Thymus (tissue), 11 donors: ENCODE results near the gene ZBTB7C. TPM values are rescaled to one million over a fixed set of nuclear protein-coding genes. Genes with fewer than 3 reads are reported as not detected.

Experiments used
- DNase-seq, 9 donors: peaks; one replicate each; pipeline ENCODE4 v3.0.0-alpha.2; 2013; ENCODE audit warnings: low spot score in 9 of 9, low read depth in 6 of 9, missing footprints in 1 of 9
- H3K27ac ChIP-seq, 2 donors: one replicate each; pipeline ENCODE4 v1.5.1; 2013; ENCODE audit warnings: control low read depth in 1 of 2, low read depth in 1 of 2, low read length in 1 of 2, mild to moderate bottlenecking in 1 of 2, moderate library complexity in 1 of 2
- H3K27me3 ChIP-seq, 2 donors: one replicate each; pipeline ENCODE4 v1.5.1; 2013; ENCODE audit warnings: low read length in 1 of 2; ENCODE audit not compliant: control insufficient read depth in 2 of 2, insufficient read depth in 1 of 2
- H3K36me3 ChIP-seq, 2 donors: one replicate each; pipeline ENCODE4 v1.5.1; 2013; ENCODE audit warnings: low read length in 1 of 2, mild to moderate bottlenecking in 1 of 2, moderate library complexity in 1 of 2; ENCODE audit not compliant: control insufficient read depth in 2 of 2, insufficient read depth in 2 of 2
- H3K4me1 ChIP-seq, 2 donors: one replicate each; pipeline ENCODE4 v1.5.1; 2013; ENCODE audit warnings: low read length in 2 of 2; ENCODE audit not compliant: control insufficient read depth in 2 of 2, insufficient read depth in 2 of 2
- H3K4me3 ChIP-seq, 2 donors: one replicate each; pipeline ENCODE4 v1.5.1; 2013; ENCODE audit warnings: low read length in 2 of 2, control low read depth in 1 of 2, mild to moderate bottlenecking in 1 of 2
- H3K9me3 ChIP-seq, 2 donors: one replicate each; pipeline ENCODE4 v1.5.1; 2013; ENCODE audit warnings: low read length in 1 of 2, mild to moderate bottlenecking in 1 of 2; ENCODE audit not compliant: control insufficient read depth in 2 of 2, insufficient read depth in 1 of 2
- WGBS: extraction: QIAGEN DNeasy Blood & Tissue Kit; methylation state at CpG from one replicate; pipeline ENCODE4 v1.1.7; 2013; 5-methylcytosine and 5-hydroxymethylcytosine counted together
- polyA plus RNA-seq: library from polyadenylated mRNA; stranded (reverse); fragments of 200-250 nt; gene quantifications from one replicate; pipeline ENCODE4 v1.2.3, GENCODE V29; 2013
- total RNA-seq: library from RNA; stranded (reverse); fragments of 120-200 nt; gene quantifications from one replicate; pipeline ENCODE4 v1.2.4, GENCODE V29; 2013
- donor health status: healthy.

Gene ZBTB7C
- total and polyA plus RNA-seq, 2 donors, result 0.14 to 0.73 TPM

GRCh38 chr18:48051945-48052840 lies 357.0 kb downstream of the ZBTB7C start:
- no peaks in the 10 kb centered on the region for H3K36me3 ChIP-seq
- peaks cover 0 to 30% of the 10 kb centered on the region in 2 donors for H3K27me3 ChIP-seq
- WGBS, result 90% methylated on average over 8 of the region's 8 CpGs
- H3K9me3 ChIP-seq, result peaks cover 0 to 1% of the 10 kb centered on the region in 2 donors
- H3K27ac ChIP-seq, result no peak overlapping the region
- DNase-seq, result no peak
- no peaks in the 10 kb centered on the region for H3K4me1 ChIP-seq
- no peak overlapping the region for H3K4me3 ChIP-seq

DNA sequence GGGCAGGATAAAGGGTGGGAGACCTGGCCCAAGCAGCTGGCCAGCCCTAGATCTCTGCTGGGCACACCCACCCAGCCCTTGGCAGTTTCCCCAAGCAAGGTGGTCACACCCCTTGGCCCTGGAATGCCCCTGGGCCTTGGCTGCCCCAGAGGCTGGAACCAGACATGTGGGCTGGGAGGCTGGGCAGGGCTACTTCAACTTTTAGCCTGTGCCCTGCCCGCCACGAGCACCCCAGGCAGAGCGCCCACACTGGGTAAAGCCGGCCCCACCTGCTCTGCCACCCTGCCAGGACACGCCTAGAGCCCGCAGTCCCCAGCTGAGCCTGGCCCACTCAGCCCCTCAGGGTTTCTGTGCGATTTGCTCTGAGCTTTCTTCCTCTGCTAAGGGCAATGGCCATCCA lies 359.0 kb downstream of the ZBTB7C start:
- Histone ChIP-seq H3K27ac (no peak overlapping the region), H3K4me3 (no peak overlapping the region)

DNA sequence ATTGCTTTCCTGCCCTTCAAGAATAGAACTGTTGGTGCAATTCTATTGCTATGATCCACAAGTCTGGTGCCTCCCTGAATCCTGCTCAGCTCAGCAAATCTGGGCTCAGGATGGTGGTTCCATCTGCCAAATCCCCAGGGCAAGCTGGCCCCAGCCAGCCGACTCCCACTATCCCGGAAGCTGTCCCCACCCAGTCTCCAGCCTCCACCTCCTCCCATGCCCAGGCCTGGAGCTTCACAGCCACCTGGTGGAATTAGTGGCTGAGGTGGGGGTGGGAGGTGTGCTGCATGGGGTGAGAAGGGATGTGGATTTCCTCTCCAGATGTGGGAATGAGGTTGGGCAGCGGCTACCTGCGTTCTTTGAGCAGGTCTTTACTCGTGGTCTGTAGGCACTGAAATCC lies 359.4 kb downstream of the ZBTB7C start:
- Histone ChIP-seq H3K27ac (no peak overlapping the region), H3K27me3 (peaks cover 0 to 26% of the 10 kb centered on the region in 2 donors), H3K4me3 (no peak overlapping the region), H3K36me3 (no peaks in the 10 kb centered on the region), H3K9me3 (peaks cover 0 to 1% of the 10 kb centered on the region in 2 donors), H3K4me1 (no peaks in the 10 kb centered on the region)
- 80% methylated on average over 5 of the region's 5 CpGs for WGBS
- no peak for DNase-seq

More for the DNA sequence above, 359.0 kb downstream of the ZBTB7C start:
- DNase-seq, result no peak
- peaks cover 0 to 25% of the 10 kb centered on the region in 2 donors for H3K27me3 ChIP-seq
- H3K9me3 ChIP-seq, result peaks cover 0 to 1% of the 10 kb centered on the region in 2 donors
- no peaks in the 10 kb centered on the region for H3K4me1 ChIP-seq
- no peaks in the 10 kb centered on the region for H3K36me3 ChIP-seq
- WGBS, result 94% methylated on average over 7 of the region's 7 CpGs

GRCh38 chr18:48048251-48048650 lies 360.9 kb downstream of the ZBTB7C start:
- 97% methylated on average over 3 of the region's 3 CpGs for WGBS

DNA sequence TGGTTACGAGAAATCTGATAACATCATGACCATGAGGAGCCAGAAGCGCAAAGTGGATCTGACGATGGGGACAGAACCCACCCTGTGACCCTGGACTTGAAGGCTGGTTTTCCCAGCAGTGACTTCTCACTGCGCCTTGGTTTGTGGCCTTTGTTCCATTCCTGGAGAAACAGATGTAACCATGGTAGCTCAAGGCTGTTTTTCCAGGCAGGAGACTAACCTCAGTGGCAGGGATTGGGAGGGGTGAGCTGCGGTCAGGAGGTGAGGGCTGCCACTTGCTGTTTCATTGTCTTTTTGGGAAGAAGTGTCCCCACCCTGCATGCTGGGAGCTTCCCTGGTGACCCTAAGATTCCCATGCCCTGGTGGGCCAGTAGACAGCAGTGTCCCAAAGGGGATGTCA lies 362.3 kb downstream of the ZBTB7C start:
- H3K4me3 ChIP-seq, result no peak overlapping the region
- H3K27ac ChIP-seq, result no peak overlapping the region
- H3K9me3 ChIP-seq, result no peaks in the 10 kb centered on the region
- H3K36me3 ChIP-seq, result no peaks in the 10 kb centered on the region
- 92% methylated on average over 5 of the region's 5 CpGs for WGBS
- H3K27me3 ChIP-seq, result peaks cover 0 to 10% of the 10 kb centered on the region in 2 donors
- no peak for DNase-seq
- H3K4me1 ChIP-seq, result no peaks in the 10 kb centered on the region

More at GRCh38 chr18:48048251-48048650, 360.9 kb downstream of the ZBTB7C start:
- no peak overlapping the region for H3K27ac ChIP-seq
- peaks cover 0 to 15% of the 10 kb centered on the region in 2 donors for H3K27me3 ChIP-seq
- no peak for DNase-seq
- no peak overlapping the region for H3K4me3 ChIP-seq
- no peaks in the 10 kb centered on the region for H3K36me3 ChIP-seq
- H3K4me1 ChIP-seq, result no peaks in the 10 kb centered on the region
- H3K9me3 ChIP-seq, result no peaks in the 10 kb centered on the region

GRCh38 chr18:48045744-48046143 lies 363.4 kb downstream of the ZBTB7C start:
- WGBS, result 92% methylated on average over 2 of the region's 2 CpGs
- H3K4me3 ChIP-seq, result no peak overlapping the region
- no peaks in the 10 kb centered on the region for H3K9me3 ChIP-seq
- H3K36me3 ChIP-seq, result no peaks in the 10 kb centered on the region
- DNase-seq, result no peak
- H3K27ac ChIP-seq, result no peak overlapping the region
- no peaks in the 10 kb centered on the region for H3K4me1 ChIP-seq
- peaks cover 0 to 8% of the 10 kb centered on the region in 2 donors for H3K27me3 ChIP-seq

DNA sequence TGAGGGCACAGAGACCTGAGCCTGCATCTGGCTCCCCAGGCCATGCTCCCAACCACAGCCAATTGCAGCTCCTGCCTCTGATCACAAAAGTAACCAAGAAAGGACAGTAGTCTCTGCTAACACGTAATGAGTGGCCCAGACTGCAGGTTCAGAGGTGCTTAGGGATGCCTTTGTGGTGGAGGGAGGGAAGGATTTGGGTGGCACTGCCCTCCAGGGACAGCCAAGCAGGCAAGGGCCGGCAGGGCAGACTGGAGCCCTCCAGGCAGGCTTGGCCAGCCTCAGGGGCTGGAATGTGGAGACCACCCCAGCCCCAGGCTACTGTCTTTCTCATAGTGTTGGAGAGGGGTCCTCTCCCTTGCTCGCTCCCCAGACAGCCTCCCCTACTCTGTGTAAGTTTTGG lies 364.2 kb downstream of the ZBTB7C start:
- 86% methylated on average over 3 of the region's 3 CpGs for WGBS
- H3K9me3 ChIP-seq, result no peaks in the 10 kb centered on the region
- H3K4me1 ChIP-seq, result no peaks in the 10 kb centered on the region
- peaks cover 0 to 8% of the 10 kb centered on the region in 2 donors for H3K27me3 ChIP-seq
- no peak overlapping the region for H3K27ac ChIP-seq
- no peak overlapping the region for H3K4me3 ChIP-seq
- no peak for DNase-seq
- no peaks in the 10 kb centered on the region for H3K36me3 ChIP-seq

DNA sequence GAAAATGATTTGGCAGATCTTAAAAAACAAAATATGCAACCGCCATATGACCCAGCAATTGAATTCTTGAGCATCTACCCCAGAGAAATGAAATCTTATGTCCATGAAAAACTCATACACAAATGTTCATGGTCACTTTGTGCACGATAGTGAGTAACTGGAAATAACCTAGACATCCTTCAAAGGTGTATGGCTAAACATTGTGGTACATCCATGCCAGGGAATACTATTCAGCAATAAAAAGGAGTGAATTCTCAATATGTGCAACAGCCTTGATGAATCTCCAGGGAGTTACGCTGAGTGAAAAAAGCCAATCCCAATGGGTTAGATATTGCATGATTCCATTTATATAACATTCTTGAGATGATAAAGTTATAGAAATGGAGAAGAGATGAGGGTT lies 366.0 kb downstream of the ZBTB7C start:
- peaks cover 0 to 4% of the 10 kb centered on the region in 2 donors for H3K27me3 ChIP-seq
- no peak for DNase-seq
- no peaks in the 10 kb centered on the region for H3K9me3 ChIP-seq
- no peaks in the 10 kb centered on the region for H3K36me3 ChIP-seq
- H3K4me1 ChIP-seq, result no peaks in the 10 kb centered on the region
- 97% methylated on average over 3 of the region's 3 CpGs for WGBS
- H3K4me3 ChIP-seq, result no peak overlapping the region
- H3K27ac ChIP-seq, result no peak overlapping the region

GRCh38 chr18:48042431-48042830 lies 366.8 kb downstream of the ZBTB7C start:
- H3K4me3 ChIP-seq, result no peak overlapping the region
- no peak overlapping the region for H3K27ac ChIP-seq
- WGBS, result 89% methylated on average over 4 of the region's 4 CpGs
- H3K4me1 ChIP-seq, result no peaks in the 10 kb centered on the region
- no peaks in the 10 kb centered on the region for H3K9me3 ChIP-seq
- peaks cover 0 to 4% of the 10 kb centered on the region in 2 donors for H3K27me3 ChIP-seq
- no peak for DNase-seq
- H3K36me3 ChIP-seq, result no peaks in the 10 kb centered on the region
